Panc1 (cell line): ENCODE results near the gene NCKAP5.

Source experiments
- CTCF ChIP-seq: fragments of 450-650 bp; IDR thresholded peaks from 2 replicates; pipeline ENCODE4 v1.5.1; 2017; ENCODE audit warnings: mild to moderate bottlenecking
- POLR2AphosphoS5 ChIP-seq: IDR thresholded peaks from 2 replicates; pipeline ENCODE4 v1.6.1; 2012; ENCODE audit warnings: mild to moderate bottlenecking, low read depth, low read length, moderate library complexity
- REST ChIP-seq, 2 experiments: IDR thresholded peaks; 2 replicates each; pipeline ENCODE4 v1.6.1; 2011 to 2012; ENCODE audit warnings: low read depth in 2 of 2, control low read depth in 1 of 2, low read length in 1 of 2, mild to moderate bottlenecking in 1 of 2, moderate library complexity in 1 of 2; ENCODE audit not compliant: insufficient read depth in 1 of 2
- SIN3A ChIP-seq: IDR thresholded peaks from 2 replicates; pipeline ENCODE4 v1.6.1; 2012; ENCODE audit warnings: low read depth, mild to moderate bottlenecking, low read length, moderate library complexity, borderline replicate concordance; ENCODE audit not compliant: insufficient read depth

- TF ChIP-seq CTCF (no peak), REST (IDR thresholded peaks at IDR 0.05; ENCODE audit: insufficient read depth in 1 of 2, low read depth in 2 of 2, low read length in 1 of 2) (no peak), SIN3A (no peak), POLR2AphosphoS5 (no peak)
Observed at GRCh38 chr2:133521146-133521745, 47.0 kb downstream of the NCKAP5 start.
